Breast epithelium (tissue), 4 donors: ENCODE data around the gene CIPC. TPM values are rescaled to one million over a fixed set of nuclear protein-coding genes. Genes with fewer than 3 reads are reported as not detected.

Experiments used
- DNase-seq, 2 donors: peaks; one replicate each; pipeline ENCODE4 v3.0.0-alpha.2; 2019; ENCODE audit warnings: low spot score in 2 of 2
- H3K27ac ChIP-seq, 2 donors: fragments of 200-600 bp; sonication (generic) in 1 of 2; one replicate each; pipeline ENCODE4 v1.5.1; 2016 to 2019; ENCODE audit warnings: mild to moderate bottlenecking in 1 of 2
- H3K27me3 ChIP-seq, 2 donors: fragments of 200-600 bp; sonication (generic) in 1 of 2; one replicate each; pipeline versions ENCODE4 v1.5.1 to v1.6.0; 2017 to 2019; ENCODE audit warnings: control low read depth in 1 of 2, mild to moderate bottlenecking in 1 of 2
- H3K36me3 ChIP-seq: fragments of 200-600 bp; one replicate; pipeline ENCODE4 v1.5.1; 2019
- H3K4me1 ChIP-seq, 2 donors: fragments of 200-600 bp; sonication (generic); one replicate each; pipeline ENCODE4 v1.5.1; 2016 to 2019; ENCODE audit warnings: control low read depth in 1 of 2
- H3K4me3 ChIP-seq, 3 donors: fragments of 200-600 bp; sonication (generic); 1 replicate in 2 of 3; 2 replicates in 1 of 3; pipeline ENCODE4 v1.5.1; 2016 to 2019; ENCODE audit warnings: mild to moderate bottlenecking in 3 of 3, moderate library complexity in 2 of 3
- H3K9me3 ChIP-seq, 2 donors: fragments of 200-600 bp; sonication (generic) in 1 of 2; one replicate each; pipeline ENCODE4 v1.5.1; 2016 to 2019; ENCODE audit warnings: control low read depth in 1 of 2
- POLR2A ChIP-seq: fragments of 450-650 bp; IDR thresholded peaks from one replicate; pipeline ENCODE4 v1.6.1; 2016; ENCODE audit warnings: antibody characterized with exemption, mild to moderate bottlenecking, moderate library complexity
- POLR2AphosphoS5 ChIP-seq, 3 donors: sonication (generic); formaldehyde crosslinking; IDR thresholded peaks; one replicate each; pipeline ENCODE4 v1.6.1; 2017; ENCODE audit warnings: antibody characterized with exemption in 3 of 3
- intact Hi-C: fragments of 100-400 bp; cut with DNase I; formaldehyde crosslinking; loops from one replicate; pipeline ENCODE4 v1.15.1; 2023; ENCODE audit warnings: low total_unique reads
- total RNA-seq, 3 donors: library from RNA; depleted of rRNA; stranded (reverse); fragments of >200 nt; gene quantifications; one replicate each; pipeline ENCODE4 v1.1.0, GENCODE V29; 2016
- TF ChIP-seq, protein P1 (sequence below), 3 donors: fragments of 450-650 bp; IDR thresholded peaks; one replicate each; pipeline ENCODE4 v1.5.1; 2016 to 2017; ENCODE audit warnings: antibody characterized with exemption in 3 of 3, mild to moderate bottlenecking in 3 of 3, moderate library complexity in 3 of 3

CIPC gene
- total RNA-seq, 3 donors from 2014 or later = 40.6 to 64.8 (median 50.7) TPM

DNA sequence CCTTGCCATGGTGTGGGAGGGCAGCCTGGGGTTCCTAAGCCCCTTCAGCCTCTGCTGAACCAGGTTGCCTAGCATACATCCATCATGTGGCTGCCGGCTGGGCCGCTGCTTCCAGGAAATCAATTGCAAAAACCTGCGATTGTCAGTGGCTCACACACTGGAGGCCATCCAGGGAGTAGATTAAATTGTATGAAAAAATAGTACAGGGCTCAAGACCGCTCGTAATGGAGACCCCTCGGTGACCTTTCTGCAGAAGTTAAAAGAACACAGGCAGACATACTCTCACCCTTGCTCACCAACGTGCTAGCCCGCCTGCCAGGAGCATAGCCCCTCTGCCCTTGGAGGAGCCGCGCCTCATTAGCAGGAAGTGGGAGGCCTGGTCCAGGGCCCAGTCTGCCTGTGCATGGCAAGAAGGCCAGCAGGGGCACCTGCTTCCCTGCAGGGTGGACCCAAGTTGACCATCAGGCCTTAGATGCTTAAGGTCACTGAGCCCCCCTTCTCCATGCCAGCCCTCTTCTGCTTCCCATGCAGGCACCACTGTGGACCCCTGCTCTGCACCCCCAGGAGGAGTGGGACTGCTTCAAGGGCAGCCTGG is 31.4 kb upstream of the CIPC start:
- H3K9me3 ChIP-seq = no peaks in the 10 kb centered on the region
- TF ChIP-seq POLR2A (no peak), POLR2AphosphoS5 (IDR thresholded peaks at IDR 0.05) (no peak)
- TF ChIP-seq, protein P1, sequence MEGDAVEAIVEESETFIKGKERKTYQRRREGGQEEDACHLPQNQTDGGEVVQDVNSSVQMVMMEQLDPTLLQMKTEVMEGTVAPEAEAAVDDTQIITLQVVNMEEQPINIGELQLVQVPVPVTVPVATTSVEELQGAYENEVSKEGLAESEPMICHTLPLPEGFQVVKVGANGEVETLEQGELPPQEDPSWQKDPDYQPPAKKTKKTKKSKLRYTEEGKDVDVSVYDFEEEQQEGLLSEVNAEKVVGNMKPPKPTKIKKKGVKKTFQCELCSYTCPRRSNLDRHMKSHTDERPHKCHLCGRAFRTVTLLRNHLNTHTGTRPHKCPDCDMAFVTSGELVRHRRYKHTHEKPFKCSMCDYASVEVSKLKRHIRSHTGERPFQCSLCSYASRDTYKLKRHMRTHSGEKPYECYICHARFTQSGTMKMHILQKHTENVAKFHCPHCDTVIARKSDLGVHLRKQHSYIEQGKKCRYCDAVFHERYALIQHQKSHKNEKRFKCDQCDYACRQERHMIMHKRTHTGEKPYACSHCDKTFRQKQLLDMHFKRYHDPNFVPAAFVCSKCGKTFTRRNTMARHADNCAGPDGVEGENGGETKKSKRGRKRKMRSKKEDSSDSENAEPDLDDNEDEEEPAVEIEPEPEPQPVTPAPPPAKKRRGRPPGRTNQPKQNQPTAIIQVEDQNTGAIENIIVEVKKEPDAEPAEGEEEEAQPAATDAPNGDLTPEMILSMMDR (IDR thresholded peaks at IDR 0.05) = no peak
- no peaks in the 10 kb centered on the region for H3K27me3 ChIP-seq
- H3K27ac ChIP-seq = no peak overlapping the region
- DNase-seq = no peak
- no peak overlapping the region for H3K4me3 ChIP-seq
- intact Hi-C loops = loop anchor here (5.0 to 10.0 kb wide), 2 partner anchors 39 to 192 kb away; partner anchors contain the start of gene IRF2BPL
- no peaks in the 10 kb centered on the region for H3K36me3 ChIP-seq
- H3K4me1 ChIP-seq = peaks cover 0 to 13% of the 10 kb centered on the region in 2 donors

DNA sequence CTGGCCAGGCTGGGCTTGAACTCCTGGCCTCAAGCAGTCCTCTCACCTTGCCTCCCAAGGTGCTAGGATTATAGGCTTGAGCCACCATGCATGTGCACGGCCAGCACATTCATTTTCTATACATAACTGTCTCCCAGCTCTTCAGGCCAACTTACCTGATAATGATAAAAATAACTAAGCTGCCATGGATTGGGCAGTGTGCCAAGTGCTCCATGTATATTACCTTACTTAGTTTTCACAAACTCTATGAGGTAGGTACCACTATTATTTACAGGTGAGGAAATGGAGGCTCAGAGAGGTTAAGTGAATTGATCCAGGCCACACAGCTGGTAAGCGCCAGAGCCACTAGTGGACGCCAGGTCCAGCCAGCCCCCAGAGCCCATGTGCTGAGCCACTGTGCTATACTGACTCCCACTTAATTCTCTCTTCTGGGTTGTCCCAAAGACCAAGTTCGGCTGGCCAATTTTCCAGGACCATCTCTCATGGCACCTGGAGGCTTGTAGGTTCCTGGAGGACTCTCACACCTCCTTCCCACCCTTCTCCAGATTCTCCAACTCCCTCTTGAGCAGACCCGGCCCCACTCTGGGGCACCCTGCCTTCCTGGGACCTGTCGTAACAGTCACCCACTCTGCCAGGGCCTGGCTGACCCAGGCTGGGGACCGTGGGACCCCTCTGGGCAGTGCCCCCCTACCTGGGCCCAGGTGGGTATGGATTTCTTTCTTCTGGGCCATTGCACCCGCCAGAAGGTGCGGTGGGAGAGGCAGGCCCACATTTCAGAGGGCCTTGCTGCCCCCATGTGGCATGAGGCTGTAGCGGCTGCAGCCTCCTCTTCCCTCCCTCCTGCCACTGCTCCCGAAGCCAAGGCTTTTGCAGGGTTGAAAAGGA is 30.2 kb upstream of the CIPC start:
- peak; percentile 71 to 72 for DNase-seq
- peak; percentile 38 to 75 (median 72) for TF ChIP-seq POLR2AphosphoS5 (IDR thresholded peaks at IDR 0.05)
- TF ChIP-seq POLR2A = no peak
- TF ChIP-seq, protein P1 (IDR thresholded peaks at IDR 0.05) = peak; percentile 77 to 94 (median 91)
- peak overlapping the region; percentile 8 to 26 for H3K27ac ChIP-seq
- H3K36me3 ChIP-seq = no peaks in the 10 kb centered on the region
- no peak overlapping the region for H3K4me3 ChIP-seq
- H3K27me3 ChIP-seq = no peaks in the 10 kb centered on the region
- H3K9me3 ChIP-seq = no peaks in the 10 kb centered on the region
- peaks cover 0 to 13% of the 10 kb centered on the region in 2 donors for H3K4me1 ChIP-seq
- intact Hi-C loops = loop anchor here (2.0 to 10.0 kb wide), 3 partner anchors 41 to 193 kb away; partner anchors contain the start of gene IRF2BPL

DNA sequence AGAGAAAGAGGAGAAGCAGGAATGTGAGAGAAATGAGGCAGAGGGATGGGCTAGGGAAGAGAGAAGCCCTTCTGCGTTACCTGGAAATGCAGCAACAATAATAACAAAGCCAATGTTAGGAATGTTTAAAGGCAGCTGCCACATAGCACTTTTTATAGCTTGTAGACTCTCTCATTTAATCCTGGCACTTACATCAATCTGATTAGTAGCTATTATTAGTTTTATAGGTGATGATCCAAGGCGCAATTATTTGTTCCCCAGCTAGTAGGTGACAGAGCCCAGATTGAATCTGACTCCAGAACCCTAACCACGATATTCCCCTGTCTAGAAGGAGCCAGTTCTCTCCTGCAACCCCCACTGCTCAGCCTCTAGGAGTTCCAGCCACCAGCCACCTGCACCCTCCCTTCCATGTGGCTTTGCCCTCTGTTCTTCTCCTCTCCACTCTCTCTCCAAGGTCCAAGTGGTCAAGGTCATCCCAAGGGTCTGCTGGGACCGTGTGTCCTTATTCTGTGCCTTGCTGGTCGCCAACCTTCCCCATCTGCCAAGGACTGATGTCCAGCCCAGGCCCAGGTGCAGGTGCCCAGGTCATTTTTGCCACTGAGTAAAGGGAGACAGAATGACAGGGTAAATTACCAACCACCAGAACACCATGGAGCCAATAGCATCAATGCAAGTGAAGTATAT is 29.4 kb upstream of the CIPC start:
- no peaks in the 10 kb centered on the region for H3K36me3 ChIP-seq
- intact Hi-C loops = loop anchor here (2.0 to 10.0 kb wide), 3 partner anchors 41 to 194 kb away; partner anchors contain the start of gene IRF2BPL
- peaks cover 0 to 13% of the 10 kb centered on the region in 2 donors for H3K4me1 ChIP-seq
- peak overlapping the region; percentile 8 to 26 for H3K27ac ChIP-seq
- H3K27me3 ChIP-seq = no peaks in the 10 kb centered on the region
- no peaks in the 10 kb centered on the region for H3K9me3 ChIP-seq
- H3K4me3 ChIP-seq = no peak overlapping the region
- TF ChIP-seq POLR2AphosphoS5 (IDR thresholded peaks at IDR 0.05) = no peak
- TF ChIP-seq, protein P1 (IDR thresholded peaks at IDR 0.05) = peak in 1 of 3 donors; percentile 8
- no peak for DNase-seq

DNA sequence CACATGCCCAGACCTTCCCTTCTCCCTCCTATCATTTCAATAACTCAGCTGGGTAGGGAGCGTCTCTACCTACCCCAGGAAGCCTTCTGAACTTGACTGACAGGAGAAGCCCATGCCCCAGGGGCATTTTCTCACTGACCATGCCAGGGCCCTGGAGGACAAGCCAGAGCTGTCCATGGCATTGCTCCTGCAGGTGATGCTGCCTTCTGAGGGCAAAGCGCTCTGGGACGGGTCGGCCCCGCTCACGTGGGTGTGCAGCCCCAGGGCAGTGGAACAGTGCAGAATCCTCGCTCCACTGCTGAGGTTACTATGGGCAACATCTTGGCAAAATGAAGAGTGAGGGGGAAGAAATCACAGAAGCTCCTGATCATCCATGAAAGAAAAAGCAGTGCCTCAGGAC is 28.5 kb upstream of the CIPC start:
- intact Hi-C loops = loop anchor here (2.0 to 10.0 kb wide), 3 partner anchors 42 to 195 kb away; partner anchors contain the start of gene IRF2BPL
- Histone ChIP-seq H3K9me3 (no peaks in the 10 kb centered on the region), H3K27me3 (no peaks in the 10 kb centered on the region), H3K4me3 (no peak overlapping the region), H3K4me1 (peaks cover 0 to 13% of the 10 kb centered on the region in 2 donors), H3K27ac (peak overlapping the region in 1 of 2 donors; percentile 74), H3K36me3 (no peaks in the 10 kb centered on the region)
- no peak for DNase-seq
- TF ChIP-seq POLR2AphosphoS5 (IDR thresholded peaks at IDR 0.05) (no peak), POLR2A (no peak)
- TF ChIP-seq, protein P1 (IDR thresholded peaks at IDR 0.05) = no peak
